Measurements from ENCODE around the gene HUS1.
A peak's percentile ranks its signal among the peaks of the same experiment; 100 is the strongest.

The HUS1 gene

GRCh38 chr7:47950714-47951113 lies 28.7 kb downstream of the HUS1 start:
- TF ChIP-seq CTCF (IDR thresholded peaks at IDR 0.05; ENCODE audit: borderline replicate concordance, insufficient read depth, low read depth, low read length), result no peak

GRCh38 chr7:47949703-47950102 lies 29.7 kb downstream of the HUS1 start:
- TF ChIP-seq CTCF (IDR thresholded peaks at IDR 0.05; ENCODE audit: borderline replicate concordance, insufficient read depth, low read depth, low read length), result no peak
- no peak overlapping the region for H3K4me3 ChIP-seq (ENCODE audit: low read depth, low read length)

More at GRCh38 chr7:47950714-47951113, 28.7 kb downstream of the HUS1 start:
- H3K4me3 ChIP-seq (ENCODE audit: low read depth, low read length), result no peak overlapping the region

- no peak for TF ChIP-seq CTCF (IDR thresholded peaks at IDR 0.05; ENCODE audit: borderline replicate concordance, insufficient read depth, low read depth, low read length)
- no peak within 1 kb of the TSS for H3K4me3 ChIP-seq (ENCODE audit: low read depth, low read length)
Measured at GRCh38 chr7:47948141-47948790, 31.1 kb downstream of the HUS1 start, which contains the start of gene PKD1L1. PKD1L1 (minus strand) TSS chr7:47948466; CDS start chr7:47948440, 26 bp downstream.

- no peak overlapping the region for H3K4me3 ChIP-seq (ENCODE audit: low read depth, low read length)
- TF ChIP-seq CTCF (IDR thresholded peaks at IDR 0.05; ENCODE audit: borderline replicate concordance, insufficient read depth, low read depth, low read length), result no peak
Measured at GRCh38 chr7:47947355-47947749, 32.1 kb downstream of the HUS1 start.

- no peak for TF ChIP-seq CTCF (IDR thresholded peaks at IDR 0.05; ENCODE audit: borderline replicate concordance, insufficient read depth, low read depth, low read length)
Measured at GRCh38 chr7:47946581-47947354, 32.6 kb downstream of the HUS1 start.

GRCh38 chr7:47945261-47946015 lies 34.0 kb downstream of the HUS1 start:
- no peak overlapping the region for H3K4me3 ChIP-seq (ENCODE audit: low read depth, low read length)
- peak; percentile 47 for TF ChIP-seq CTCF (IDR thresholded peaks at IDR 0.05; ENCODE audit: borderline replicate concordance, insufficient read depth, low read depth, low read length)

More at GRCh38 chr7:47946581-47947354, 32.6 kb downstream of the HUS1 start:
- no peak overlapping the region for H3K4me3 ChIP-seq (ENCODE audit: low read depth, low read length)
